ENCODE data around the gene ARID1B. TPM values are rescaled to one million over a fixed set of nuclear protein-coding genes. Genes with fewer than 3 reads are reported as not detected.
A peak's percentile ranks its signal among the peaks of the same experiment; 100 is the strongest.

ARID1B gene
- total RNA-seq, 1 experiment from 2014 or later = 24.2 TPM

DNA sequence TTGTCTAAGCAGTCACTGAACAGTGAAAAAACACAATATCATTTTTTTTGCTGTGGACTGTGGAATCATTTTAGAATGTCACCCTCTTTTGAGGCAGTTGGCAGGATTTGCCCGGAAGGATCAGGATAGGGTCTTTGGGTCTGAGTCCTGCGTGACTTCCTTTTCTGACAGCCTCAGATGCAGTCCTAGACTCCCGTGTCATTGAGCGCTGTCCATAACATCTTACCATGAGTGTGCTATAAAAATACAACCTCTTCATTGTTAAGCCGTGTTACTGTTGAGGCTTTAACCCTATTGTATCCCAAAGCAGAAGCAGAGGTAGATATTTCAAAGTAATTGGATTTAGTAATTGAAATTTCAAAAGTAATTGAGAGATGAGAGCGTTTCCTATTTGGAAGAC is 30.6 kb downstream of the ARID1B start:
- Histone ChIP-seq H3K27me3 (ENCODE audit: low read length) (no peaks in the 10 kb centered on the region), H3K4me3 (ENCODE audit: low read length) (no peak overlapping the region), H3K9me3 (ENCODE audit: low read length) (no peaks in the 10 kb centered on the region), H3K27ac (ENCODE audit: low read length) (no peak overlapping the region), H3K4me1 (ENCODE audit: insufficient read depth, low read length) (no peaks in the 10 kb centered on the region), H3K9ac (ENCODE audit: low read length) (no peak overlapping the region), H3F3A (ENCODE audit: low read length, unreplicated experiment) (no peaks in the 10 kb centered on the region), H3K9me2 (replicated peaks; ENCODE audit: low read length) (no peaks in the 10 kb centered on the region), H3K36me3 (ENCODE audit: low read depth, low read length) (no peaks in the 10 kb centered on the region), H3K79me2 (ENCODE audit: low read length) (peaks cover 98% of the 10 kb centered on the region), H2AFZ (ENCODE audit: low read length) (no peak overlapping the region), H4K20me1 (ENCODE audit: low read length) (0 out of 2 replicates have a peak, but pooled peaks cover 10% of the 10 kb centered on the region), H3K4me2 (ENCODE audit: low read length) (no peak overlapping the region)
- ATAC-seq (no peak), DNase-seq (no peak)
- TF ChIP-seq EZH2 (IDR thresholded peaks at IDR 0.05; ENCODE audit: low read length, unreplicated experiment) (no peak), EZH2phosphoT487 (IDR thresholded peaks at IDR 0.05; ENCODE audit: borderline replicate concordance, low read length) (no peak)
- TF ChIP-seq, protein P1, sequence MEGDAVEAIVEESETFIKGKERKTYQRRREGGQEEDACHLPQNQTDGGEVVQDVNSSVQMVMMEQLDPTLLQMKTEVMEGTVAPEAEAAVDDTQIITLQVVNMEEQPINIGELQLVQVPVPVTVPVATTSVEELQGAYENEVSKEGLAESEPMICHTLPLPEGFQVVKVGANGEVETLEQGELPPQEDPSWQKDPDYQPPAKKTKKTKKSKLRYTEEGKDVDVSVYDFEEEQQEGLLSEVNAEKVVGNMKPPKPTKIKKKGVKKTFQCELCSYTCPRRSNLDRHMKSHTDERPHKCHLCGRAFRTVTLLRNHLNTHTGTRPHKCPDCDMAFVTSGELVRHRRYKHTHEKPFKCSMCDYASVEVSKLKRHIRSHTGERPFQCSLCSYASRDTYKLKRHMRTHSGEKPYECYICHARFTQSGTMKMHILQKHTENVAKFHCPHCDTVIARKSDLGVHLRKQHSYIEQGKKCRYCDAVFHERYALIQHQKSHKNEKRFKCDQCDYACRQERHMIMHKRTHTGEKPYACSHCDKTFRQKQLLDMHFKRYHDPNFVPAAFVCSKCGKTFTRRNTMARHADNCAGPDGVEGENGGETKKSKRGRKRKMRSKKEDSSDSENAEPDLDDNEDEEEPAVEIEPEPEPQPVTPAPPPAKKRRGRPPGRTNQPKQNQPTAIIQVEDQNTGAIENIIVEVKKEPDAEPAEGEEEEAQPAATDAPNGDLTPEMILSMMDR (conservative IDR thresholded peaks at IDR 0.05; ENCODE audit: low read depth, low read length) = no peak
- CTCF ChIA-PET = no interaction called here
- intact Hi-C loops (cut with micrococcal nuclease) = no loop called here
- no TSS peak for BruUV-seq (replicated peaks)
- POLR2A ChIA-PET (ENCODE audit: unreplicated experiment) = no interaction called here

DNA sequence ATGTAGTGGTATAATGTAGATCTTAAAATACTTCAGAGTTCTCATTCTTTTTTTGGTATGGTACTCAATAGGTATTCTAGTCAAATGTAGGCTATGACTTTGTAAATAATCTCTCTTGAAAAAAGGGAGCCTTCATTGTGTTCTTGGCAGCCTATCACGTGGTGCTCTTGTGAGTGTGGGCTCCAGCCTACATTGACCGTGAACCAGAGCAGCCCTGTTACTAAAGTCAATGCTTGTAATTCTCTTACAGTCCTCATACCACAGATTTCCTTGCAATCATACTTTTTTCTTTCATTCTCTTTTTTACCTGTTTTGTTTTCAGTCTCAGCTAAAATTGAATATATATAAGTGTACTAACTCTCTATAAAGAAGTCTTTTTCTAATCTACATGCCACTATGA is 31.1 kb downstream of the ARID1B start:
- H3K4me1 ChIP-seq (ENCODE audit: insufficient read depth, low read length) = no peaks in the 10 kb centered on the region
- H3F3A ChIP-seq (ENCODE audit: low read length, unreplicated experiment) = no peaks in the 10 kb centered on the region
- TF ChIP-seq, protein P1 (conservative IDR thresholded peaks at IDR 0.05; ENCODE audit: low read depth, low read length) = no peak
- TF ChIP-seq EZH2phosphoT487 (IDR thresholded peaks at IDR 0.05; ENCODE audit: borderline replicate concordance, low read length) (no peak), EZH2 (IDR thresholded peaks at IDR 0.05; ENCODE audit: low read length, unreplicated experiment) (no peak)
- peaks cover 95% of the 10 kb centered on the region for H3K79me2 ChIP-seq (ENCODE audit: low read length)
- intact Hi-C loops (cut with micrococcal nuclease) = no loop called here
- H3K27ac ChIP-seq (ENCODE audit: low read length) = no peak overlapping the region
- no peak overlapping the region for H3K4me2 ChIP-seq (ENCODE audit: low read length)
- no peaks in the 10 kb centered on the region for H3K27me3 ChIP-seq (ENCODE audit: low read length)
- no peaks in the 10 kb centered on the region for H3K36me3 ChIP-seq (ENCODE audit: low read depth, low read length)
- H3K9me3 ChIP-seq (ENCODE audit: low read length) = no peaks in the 10 kb centered on the region
- DNase-seq (no peak), ATAC-seq (no peak)
- CTCF ChIA-PET = no interaction called here
- POLR2A ChIA-PET (ENCODE audit: unreplicated experiment) = no interaction called here
- no peak overlapping the region for H2AFZ ChIP-seq (ENCODE audit: low read length)
- H3K4me3 ChIP-seq (ENCODE audit: low read length) = no peak overlapping the region
- BruUV-seq (replicated peaks) = no TSS peak
- H4K20me1 ChIP-seq (ENCODE audit: low read length) = 0 out of 2 replicates have a peak, but pooled peaks cover 10% of the 10 kb centered on the region
- no peak overlapping the region for H3K9ac ChIP-seq (ENCODE audit: low read length)
- H3K9me2 ChIP-seq (replicated peaks; ENCODE audit: low read length) = no peaks in the 10 kb centered on the region

DNA sequence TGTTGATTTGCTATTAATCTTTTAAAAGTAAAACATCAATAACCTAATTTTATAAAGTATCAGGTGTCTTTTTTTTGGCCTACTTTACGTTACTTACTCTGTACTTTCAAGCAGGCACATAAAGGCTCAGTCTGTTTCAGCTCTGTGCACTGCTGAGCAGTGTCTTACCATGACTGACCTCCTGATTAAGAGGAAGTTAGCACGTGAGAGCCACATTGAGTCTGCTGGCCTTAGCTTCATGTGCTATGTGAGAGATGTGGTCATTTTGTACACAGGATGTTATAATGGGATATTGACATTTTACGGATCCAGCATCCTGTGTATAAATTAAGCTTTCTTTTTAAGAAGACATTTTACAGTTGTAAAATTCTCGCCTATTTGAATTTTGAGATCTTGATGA is 31.9 kb downstream of the ARID1B start:
- no peaks in the 10 kb centered on the region for H3K9me2 ChIP-seq (replicated peaks; ENCODE audit: low read length)
- no peaks in the 10 kb centered on the region for H3F3A ChIP-seq (ENCODE audit: low read length, unreplicated experiment)
- H3K36me3 ChIP-seq (ENCODE audit: low read depth, low read length) = no peaks in the 10 kb centered on the region
- H2AFZ ChIP-seq (ENCODE audit: low read length) = no peak overlapping the region
- TF ChIP-seq, protein P1 (conservative IDR thresholded peaks at IDR 0.05; ENCODE audit: low read depth, low read length) = no peak
- TF ChIP-seq EZH2phosphoT487 (IDR thresholded peaks at IDR 0.05; ENCODE audit: borderline replicate concordance, low read length) (no peak), EZH2 (IDR thresholded peaks at IDR 0.05; ENCODE audit: low read length, unreplicated experiment) (no peak)
- no peak overlapping the region for H3K9ac ChIP-seq (ENCODE audit: low read length)
- no peaks in the 10 kb centered on the region for H3K9me3 ChIP-seq (ENCODE audit: low read length)
- no peaks in the 10 kb centered on the region for H3K4me1 ChIP-seq (ENCODE audit: insufficient read depth, low read length)
- intact Hi-C loops (cut with micrococcal nuclease) = no loop called here
- no peaks in the 10 kb centered on the region for H3K27me3 ChIP-seq (ENCODE audit: low read length)
- no peak overlapping the region for H3K27ac ChIP-seq (ENCODE audit: low read length)
- 0 out of 2 replicates have a peak, but pooled peaks cover 5% of the 10 kb centered on the region for H4K20me1 ChIP-seq (ENCODE audit: low read length)
- H3K4me3 ChIP-seq (ENCODE audit: low read length) = no peak overlapping the region
- DNase-seq (peak; percentile 4), ATAC-seq (peak; percentile 68; the same call in 1 of the 2 replicates)
- ChIA-PET CTCF (no interaction called here), POLR2A (ENCODE audit: unreplicated experiment) (no interaction called here)
- H3K79me2 ChIP-seq (ENCODE audit: low read length) = peaks cover 95% of the 10 kb centered on the region
- H3K4me2 ChIP-seq (ENCODE audit: low read length) = no peak overlapping the region
- no TSS peak for BruUV-seq (replicated peaks)
